H1 (cell line): ENCODE data around the gene CPNE4. TPM values are rescaled to one million over a fixed set of nuclear protein-coding genes. Genes with fewer than 3 reads are reported as not detected.

ENCODE experiments used
- CTCF ChIA-PET: fragments of 300-600 bp; sonication (Branson Sonifier 250); formaldehyde crosslinking; loops from one replicate; lab custom pipeline; 2021; ENCODE audit not compliant: partially characterized antibody; lab: Charles Lee
- POLR2A ChIA-PET: fragments of 300-600 bp; sonication (Branson Sonifier 250); formaldehyde crosslinking; loops from one replicate; lab custom pipeline; 2021; ENCODE audit warnings: inconsistent platforms; ENCODE audit not compliant: partially characterized antibody; lab: Charles Lee
- DNase-seq, 2 experiments: peaks; one replicate each; pipeline versions ENCODE4 v3.0.0 to v3.0.0-alpha.2; 2010 to 2022; ENCODE audit warnings: low spot score in 2 of 2, low read depth in 1 of 2, mixed read lengths in 1 of 2
- FAIRE-seq: peaks from 2 replicates; lab custom pipeline; 2011; peaks lifted over from hg19 to GRCh38; lab: Jason Lieb, UNC
- H2AFZ ChIP-seq: 2 replicates; pipeline ENCODE4 v1.8.1; 2012; ENCODE audit warnings: low read length, inconsistent platforms
- H2AK5ac ChIP-seq: 2 replicates; pipeline ENCODE4 v1.6.1; 2013; ENCODE audit warnings: low read depth, low read length
- H2BK120ac ChIP-seq: replicated peaks from 2 replicates; pipeline ENCODE3; 2013; ENCODE audit warnings: low read depth, low read length, inconsistent platforms
- H2BK12ac ChIP-seq: 2 replicates; pipeline ENCODE4 v1.6.1; 2013; ENCODE audit warnings: low read depth, low read length
- H2BK15ac ChIP-seq: 2 replicates; pipeline ENCODE4 v1.6.1; 2013; ENCODE audit warnings: low read length
- H2BK20ac ChIP-seq: 2 replicates; pipeline ENCODE4 v1.6.1; 2013; ENCODE audit warnings: low read length
- H2BK5ac ChIP-seq: 2 replicates; pipeline ENCODE4 v1.6.1; 2013; ENCODE audit warnings: low read depth, low read length
- H3K14ac ChIP-seq: 2 replicates; pipeline ENCODE4 v1.6.1; 2013; ENCODE audit warnings: inconsistent platforms; ENCODE audit not compliant: insufficient read length
- H3K18ac ChIP-seq: 2 replicates; pipeline ENCODE4 v1.6.1; 2013; ENCODE audit warnings: low read length; ENCODE audit errors: extremely low read depth
- H3K23ac ChIP-seq: 2 replicates; pipeline ENCODE4 v1.6.1; 2013; ENCODE audit warnings: inconsistent platforms; ENCODE audit not compliant: insufficient read length
- H3K23me2 ChIP-seq: 2 replicates; pipeline ENCODE4 v1.6.1; 2013; ENCODE audit warnings: low read depth, low read length
- H3K27ac ChIP-seq: 2 replicates; pipeline ENCODE4 v1.6.1; 2011; ENCODE audit warnings: low read depth, low read length, inconsistent platforms
- H3K27me3 ChIP-seq, 4 experiments: replicated peaks in 1 of 4; 1 replicate in 1 of 4; 2 replicates in 3 of 4; pipeline versions ENCODE4 v1.6.1 to v1.8.1; 2011 to 2013; ENCODE audit warnings: low read length in 3 of 4, mild to moderate bottlenecking in 3 of 4, inconsistent platforms in 2 of 4, mixed read lengths in 2 of 4, moderate library complexity in 1 of 4; ENCODE audit not compliant: control insufficient read depth in 3 of 4, insufficient read depth in 3 of 4; ENCODE audit errors: extremely low read depth in 1 of 4
- H3K36me3 ChIP-seq, 4 experiments: 2 replicates each; pipeline versions ENCODE4 v1.6.1 to v1.8.1; 2011 to 2013; ENCODE audit warnings: mild to moderate bottlenecking in 4 of 4, low read length in 3 of 4, moderate library complexity in 2 of 4, control low read depth in 1 of 4, inconsistent platforms in 1 of 4; ENCODE audit not compliant: insufficient read depth in 4 of 4, control insufficient read depth in 2 of 4
- H3K4ac ChIP-seq: replicated peaks from 2 replicates; pipeline ENCODE3; 2013; ENCODE audit warnings: low read length, low read depth, mixed read lengths, inconsistent platforms; ENCODE audit not compliant: insufficient read length
- H3K4me1 ChIP-seq, 4 experiments: replicated peaks in 1 of 4; 1 replicate in 1 of 4; 2 replicates in 3 of 4; pipeline versions ENCODE4 v1.6.1 to v1.8.1; 2011 to 2013; ENCODE audit warnings: low read length in 3 of 4, inconsistent platforms in 2 of 4, mixed read lengths in 1 of 4; ENCODE audit not compliant: insufficient read depth in 4 of 4, control insufficient read depth in 3 of 4
- H3K4me2 ChIP-seq, 2 experiments: 2 replicates each; pipeline versions ENCODE4 v1.6.1 to v1.8.1; 2011 to 2013; ENCODE audit warnings: low read depth in 2 of 2, low read length in 2 of 2, control low read depth in 1 of 2, inconsistent platforms in 1 of 2, mild to moderate bottlenecking in 1 of 2; ENCODE audit not compliant: insufficient read depth in 1 of 2
- H3K4me3 ChIP-seq, 4 experiments: fragments of 200-600, 300-600 bp in 1 of 4; sonication (generic), shearing (Covaris generic), sonication (Bioruptor Twin) in 1 of 4; 2 replicates each; pipeline versions ENCODE4 v1.5.1 to v1.8.1; 2011 to 2016; ENCODE audit warnings: low read length in 4 of 4, low read depth in 3 of 4, control low read depth in 2 of 4, inconsistent platforms in 2 of 4, mild to moderate bottlenecking in 2 of 4, mixed read lengths in 1 of 4, moderate library complexity in 1 of 4; ENCODE audit not compliant: insufficient read depth in 2 of 4; ENCODE audit errors: extremely low read depth in 1 of 4
- H3K56ac ChIP-seq: replicated peaks from 2 replicates; pipeline ENCODE3; 2013; ENCODE audit warnings: low read depth, mild to moderate bottlenecking, mixed read lengths, low read length, inconsistent platforms; ENCODE audit not compliant: insufficient read length
- H3K79me1 ChIP-seq: 2 replicates; pipeline ENCODE4 v1.6.1; 2013; ENCODE audit warnings: low read depth, low read length, control low read depth
- H3K79me2 ChIP-seq, 2 experiments: 2 replicates each; pipeline versions ENCODE4 v1.6.1 to v1.8.1; 2012 to 2013; ENCODE audit warnings: low read length in 2 of 2, mild to moderate bottlenecking in 2 of 2, inconsistent platforms in 1 of 2; ENCODE audit not compliant: insufficient read depth in 2 of 2, control insufficient read depth in 1 of 2
- H3K9ac ChIP-seq, 4 experiments: replicated peaks in 1 of 4; 1 replicate in 1 of 4; 2 replicates in 3 of 4; pipeline versions ENCODE4 v1.6.1 to v1.8.1; 2011 to 2013; ENCODE audit warnings: low read depth in 3 of 4, low read length in 3 of 4, control low read depth in 2 of 4, mild to moderate bottlenecking in 2 of 4, moderate library complexity in 2 of 4, inconsistent platforms in 1 of 4; ENCODE audit errors: extremely low read depth in 1 of 4
- H3K9me3 ChIP-seq, 2 experiments: 2 replicates each; pipeline versions ENCODE4 v1.6.1 to v1.8.1; 2012 to 2013; ENCODE audit warnings: mild to moderate bottlenecking in 2 of 2, moderate library complexity in 2 of 2, control low read depth in 1 of 2, inconsistent platforms in 1 of 2, low read depth in 1 of 2, low read length in 1 of 2, mixed read lengths in 1 of 2; ENCODE audit not compliant: insufficient read depth in 2 of 2
- H4K20me1 ChIP-seq, 2 experiments: replicated peaks in 1 of 2; 2 replicates each; pipeline versions ENCODE3 to v1.8.1; 2011 to 2013; ENCODE audit warnings: inconsistent platforms in 2 of 2, low read length in 2 of 2, mild to moderate bottlenecking in 1 of 2; ENCODE audit not compliant: insufficient read depth in 2 of 2, control insufficient read depth in 1 of 2
- H4K5ac ChIP-seq: 2 replicates; pipeline ENCODE4 v1.6.1; 2013; ENCODE audit warnings: low read length, low read depth, mixed read lengths, inconsistent platforms; ENCODE audit not compliant: insufficient read length
- H4K8ac ChIP-seq: 2 replicates; pipeline ENCODE4 v1.8.0; 2013; ENCODE audit warnings: mild to moderate bottlenecking, moderate library complexity, low read length, inconsistent platforms; ENCODE audit not compliant: insufficient read depth; ENCODE audit errors: extremely low read depth
- H4K91ac ChIP-seq: replicated peaks from 2 replicates; pipeline ENCODE3; 2013; ENCODE audit warnings: low read length, mixed read lengths, inconsistent platforms; ENCODE audit not compliant: insufficient read length
- BRCA1 ChIP-seq: IDR thresholded peaks from 2 replicates; pipeline ENCODE4 v1.6.1; 2012; ENCODE audit warnings: low read depth, low read length, improper control_type of control experiment
- SIN3A ChIP-seq, 2 experiments: IDR thresholded peaks in 1 of 2; conservative IDR thresholded peaks in 1 of 2; 2 replicates each; pipeline ENCODE4 v1.6.1; 2011 to 2012; ENCODE audit warnings: low read length in 2 of 2, improper control_type of control experiment in 1 of 2, low read depth in 1 of 2, mild to moderate bottlenecking in 1 of 2
- WGBS, 2 experiments: shearing (Covaris generic) in 1 of 2; methylation state at CpG; one replicate each; pipeline versions ENCODE4 v1.1.6 to v1.1.7; 2013 to 2015; ENCODE audit warnings: low lambda C conversion rate in 2 of 2, mixed read lengths in 2 of 2, inconsistent platforms in 1 of 2, low coverage in 1 of 2, missing lambda C conversion rate in 1 of 2; ENCODE audit not compliant: insufficient replicate concordance in 2 of 2, insufficient coverage in 1 of 2, insufficient read length in 1 of 2; ENCODE audit errors: extremely low coverage in 1 of 2, missing lambda C conversion rate in 1 of 2; 5-methylcytosine and 5-hydroxymethylcytosine counted together
- polyA plus RNA-seq, 7 experiments: library from polyadenylated mRNA; depleted of rRNA in 3 of 7; stranded (reverse) in 5 of 7; unstranded in 2 of 7; fragments of >200 nt in 5 of 7; fragments of 200-250 nt in 2 of 7; gene quantifications; 1 replicate in 5 of 7; 2 replicates in 1 of 7; 4 replicates in 1 of 7; pipeline versions ENCODE4 v1.2.1 to v1.2.3, GENCODE V29; 2011 to 2013; ENCODE audit warnings: missing spikeins in 2 of 7, mixed read lengths in 2 of 7
- total RNA-seq: library from RNA; stranded (reverse); fragmentation: NEBNext Ultra II Directional; extraction: Animal tissue kit (Norgen Biotek cat#: 25700); gene quantifications from 2 replicates; pipeline ENCODE4 v1.2.1, GENCODE V29; 2021

Gene CPNE4
- total and polyA plus RNA-seq, 2 of the 8 experiments (the other 6 are each of a cell fraction or from before 2014, with no cell fraction given): 0.82 to 3.8 TPM

DNA sequence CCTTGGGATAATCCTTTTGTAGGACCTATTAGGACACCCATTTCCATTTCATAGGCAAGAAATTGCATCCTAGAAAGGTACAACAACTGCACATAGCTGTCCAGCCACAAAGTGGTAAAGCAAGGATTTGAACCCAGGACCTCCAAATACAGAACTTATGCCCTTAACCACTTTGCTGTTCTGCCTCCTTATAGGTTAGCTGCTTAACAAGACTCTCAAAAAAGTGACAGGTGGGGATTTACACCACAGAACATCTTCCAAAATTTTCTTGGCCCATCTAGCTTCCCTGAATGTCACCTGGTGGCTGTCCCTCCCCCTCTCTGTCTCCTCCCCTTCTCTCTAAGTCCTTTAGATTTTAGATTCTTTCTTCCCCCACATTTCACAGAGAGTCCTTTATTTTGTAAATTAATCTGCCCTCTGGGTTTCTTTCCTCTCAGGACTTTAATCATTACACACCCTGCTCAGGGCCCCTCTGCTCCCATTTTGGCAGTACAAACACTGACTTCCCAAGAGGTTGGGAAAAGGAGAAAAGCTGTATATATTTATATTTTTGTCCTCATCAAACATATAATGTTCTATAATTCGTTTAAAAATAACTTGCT, 120.6 kb downstream of the CPNE4 start:
- Histone ChIP-seq H2BK12ac (no peak overlapping the region), H4K20me1 (no peaks in the 10 kb centered on the region), H2BK15ac (no peak overlapping the region), H3K23ac (no peak overlapping the region), H2AFZ (no peak overlapping the region), H4K5ac (no peak overlapping the region), H3K4me1 (peaks cover 0 to 29% (median 24%) of the 10 kb centered on the region in 4 experiments; a peak in 6 of 7 replicates), H3K4ac (no peak overlapping the region), H3K27me3 (no peaks in the 10 kb centered on the region), H3K56ac (no peak overlapping the region), H3K4me2 (peak overlapping the region in 1 of 2 experiments; percentile 13; a peak in 2 of 4 replicates), H2BK20ac (no peak overlapping the region), H4K91ac (no peak overlapping the region), H3K18ac (no peak overlapping the region), H3K36me3 (no peaks in the 10 kb centered on the region), H3K27ac (no peak overlapping the region), H3K23me2 (no peaks in the 10 kb centered on the region; the same call in 1 of the 2 replicates), H2AK5ac (no peak overlapping the region), H3K9ac (no peak overlapping the region), H2BK5ac (peak overlapping the region; percentile 16; the same call in 1 of the 2 replicates), H3K79me1 (no peaks in the 10 kb centered on the region), H4K8ac (no peak overlapping the region), H2BK120ac (no peak overlapping the region), H3K79me2 (no peaks in the 10 kb centered on the region), H3K14ac (no peak overlapping the region), H3K9me3 (no peaks in the 10 kb centered on the region), H3K4me3 (peak overlapping the region in 1 of 4 experiments; percentile 8; a peak in 3 of 8 replicates)
- CTCF ChIA-PET: interaction anchor here (0.8 to 1.5 kb wide), 4 partner anchors 22 to 120 kb away, joined by 3 to 5 read pairs (median 3); partner anchors contain the start of gene CPNE4
- DNase-seq (no peak), FAIRE-seq (peak; percentile 63)
- 40% methylated on average over 1 of the region's 1 CpG; no CpG with 5 or more reads in 1 of the 2 experiments for WGBS, 2 experiments
- POLR2A ChIA-PET: interaction anchor here (0.8 to 1.0 kb wide), 2 partner anchors 15 to 102 kb away, joined by 3 read pairs; no protein-coding TSS in a partner anchor
- TF ChIP-seq BRCA1 (no peak), SIN3A (conservative IDR thresholded peaks at IDR 0.05 in 1 of 2, IDR thresholded peaks at IDR 0.05 in 1 of 2; ENCODE audit: low read depth in 1 of 2, low read length in 2 of 2) (no peak)
